ENCODE data around the gene MCM3.

- TF ChIP-seq POLR2A (IDR thresholded peaks at IDR 0.05; ENCODE audit: low read depth, low read length) (no peak), POLR2AphosphoS5 (IDR thresholded peaks at IDR 0.05; ENCODE audit: low read depth, low read length) (no peak), PAX5 (IDR thresholded peaks at IDR 0.05; ENCODE audit: insufficient read depth, low read length, severe bottlenecking) (no peak), TAF1 (IDR thresholded peaks at IDR 0.05; ENCODE audit: low read depth, low read length) (no peak)
Observed at GRCh38 chr6:52254731-52255378, 29.7 kb downstream of the MCM3 start.
